Nephron (organoid): Measurements from ENCODE around the gene PACS2.

ENCODE experiments used
- H3K27ac Mint-ChIP-seq, 3 experiments: 2 replicates each; pipeline ENCODE4 v1.8.0; 2020; ENCODE audit warnings: mixed read lengths in 3 of 3, mild to moderate bottlenecking in 2 of 3, moderate library complexity in 1 of 3
- H3K27me3 Mint-ChIP-seq: 2 replicates; pipeline ENCODE4 v1.8.0; 2021; ENCODE audit warnings: low read depth, mild to moderate bottlenecking, moderate library complexity, mixed read lengths
- H3K36me3 Mint-ChIP-seq: 2 replicates; pipeline ENCODE4 v1.8.0; 2020; ENCODE audit warnings: low read depth, mixed read lengths
- H3K4me1 Mint-ChIP-seq: 2 replicates; pipeline ENCODE4 v1.8.0; 2020; ENCODE audit warnings: mixed read lengths
- H3K4me3 Mint-ChIP-seq, 3 experiments: 2 replicates each; pipeline ENCODE4 v1.8.0; 2020; ENCODE audit warnings: mild to moderate bottlenecking in 3 of 3, mixed read lengths in 3 of 3, moderate library complexity in 2 of 3
- H3K9me3 Mint-ChIP-seq: 2 replicates; pipeline ENCODE4 v1.8.0; 2020; ENCODE audit warnings: mixed read lengths
- TF ChIP-seq, protein P1 (sequence below), 3 experiments: fragments of 200-600 bp; sonication (generic); IDR thresholded peaks; one replicate each; pipeline ENCODE4 v1.5.0; 2021; ENCODE audit warnings: antibody characterized with exemption in 3 of 3; ENCODE audit not compliant: unreplicated experiment in 3 of 3

The PACS2 gene

DNA sequence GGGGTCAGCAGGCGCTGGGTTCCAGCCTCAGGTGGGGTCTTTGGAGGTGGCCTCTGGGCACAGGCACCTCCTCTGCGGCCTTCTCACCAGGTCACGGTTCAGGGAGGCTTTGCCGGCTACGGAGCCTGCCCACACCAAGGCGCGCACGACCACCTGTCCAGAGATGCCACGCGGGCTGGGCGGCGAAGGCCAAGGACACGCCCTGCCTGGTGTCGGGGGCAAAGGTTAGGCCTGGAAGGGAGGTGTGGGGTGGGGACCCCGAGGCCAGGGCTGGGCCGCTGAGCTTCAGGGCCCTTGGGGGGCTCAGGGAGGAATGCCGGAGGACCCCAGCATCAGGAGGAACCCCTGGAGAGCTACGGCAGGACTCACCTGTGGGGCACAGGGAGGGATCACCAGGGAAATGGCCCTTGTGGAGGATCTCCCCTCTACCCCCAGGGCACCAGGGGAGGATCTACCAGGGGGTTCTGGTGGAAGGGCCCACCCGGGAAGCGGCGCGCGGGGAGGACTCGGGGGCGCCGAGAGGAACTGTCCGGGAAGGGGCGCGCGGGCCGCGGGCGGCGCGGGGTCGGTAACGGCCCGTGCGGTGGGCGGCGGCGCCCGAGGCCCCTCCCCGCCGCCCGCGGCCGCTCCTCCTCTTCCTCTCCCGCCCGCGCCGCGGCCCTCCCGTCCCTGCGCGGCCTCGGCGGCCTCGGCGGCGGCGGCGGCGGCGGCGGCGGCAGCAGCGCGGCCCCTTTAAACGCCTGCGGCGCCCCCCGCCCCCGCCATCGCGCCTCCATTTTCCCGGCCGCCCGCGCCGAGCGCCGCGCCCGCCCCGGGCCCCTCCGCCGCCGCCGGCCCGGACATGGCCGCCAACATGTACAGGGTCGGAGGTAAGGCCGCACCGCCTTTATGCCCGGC is 104.9 kb downstream of the PACS2 start, which contains the start of gene MTA1:
Gene MTA1, plus strand, starts transcription at position 633 of the 897 bp plus-strand sequence. Its CDS starts 209 bp downstream, at position 842.
- peaks cover 18% of the 10 kb centered on the region for H3K4me1 Mint-ChIP-seq
- H3K9me3 Mint-ChIP-seq, result no peaks in the 10 kb centered on the region
- peak within 1 kb of the TSS; percentile 90 to 92 (median 92) for H3K4me3 Mint-ChIP-seq

DNA sequence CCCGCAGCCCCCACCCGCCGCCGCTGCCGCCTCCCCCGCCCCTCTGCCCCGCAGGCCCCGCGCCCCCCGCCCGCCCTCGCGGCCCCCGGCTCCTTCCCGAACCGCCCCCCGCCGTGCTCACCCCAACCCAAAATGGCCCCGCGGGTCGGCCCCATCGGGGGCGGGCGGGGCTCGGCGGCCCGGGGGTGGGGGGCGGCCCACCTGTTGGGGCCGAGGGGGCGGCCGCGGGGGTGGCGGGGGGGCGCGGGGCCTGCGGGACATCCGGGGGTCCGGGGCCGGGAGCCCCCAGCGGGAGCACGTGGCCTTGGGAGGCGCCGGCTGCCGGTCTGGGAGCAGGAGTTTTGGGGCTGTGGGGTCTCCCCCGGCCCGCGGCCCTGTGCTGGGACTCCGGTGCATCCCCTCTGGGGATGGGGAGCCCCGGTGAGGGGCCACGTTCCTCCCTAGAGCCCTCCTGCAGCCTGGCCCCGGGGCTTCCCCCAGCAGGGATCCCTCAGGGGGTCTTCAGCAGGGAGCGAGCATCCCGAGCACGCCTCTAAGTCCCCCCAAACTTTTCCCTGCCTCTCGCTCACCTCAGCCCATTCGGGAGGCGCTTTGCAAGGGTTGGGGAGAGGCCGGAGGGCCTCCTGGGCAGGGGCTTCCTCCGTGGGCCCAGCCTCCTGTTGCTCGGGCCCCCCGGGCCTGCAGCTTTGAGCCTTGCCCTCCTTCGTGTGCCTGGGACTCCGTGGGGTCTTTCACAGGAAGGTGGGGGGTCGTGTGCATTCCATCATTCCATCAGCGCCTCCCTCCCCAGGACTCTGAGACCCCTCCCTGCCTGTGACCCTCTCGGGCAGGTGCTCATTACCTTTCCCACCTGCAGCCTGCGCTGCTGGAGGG is 105.8 kb downstream of the PACS2 start:
- Mint-ChIP-seq H3K27me3 (peaks cover 3% of the 10 kb centered on the region), H3K4me3 (peak overlapping the region; percentile 90 to 92 (median 92)), H3K27ac (peak overlapping the region; percentile 62 to 86 (median 84)), H3K4me1 (peaks cover 14% of the 10 kb centered on the region), H3K36me3 (peaks cover 3% of the 10 kb centered on the region), H3K9me3 (no peaks in the 10 kb centered on the region)
- TF ChIP-seq, protein P1, sequence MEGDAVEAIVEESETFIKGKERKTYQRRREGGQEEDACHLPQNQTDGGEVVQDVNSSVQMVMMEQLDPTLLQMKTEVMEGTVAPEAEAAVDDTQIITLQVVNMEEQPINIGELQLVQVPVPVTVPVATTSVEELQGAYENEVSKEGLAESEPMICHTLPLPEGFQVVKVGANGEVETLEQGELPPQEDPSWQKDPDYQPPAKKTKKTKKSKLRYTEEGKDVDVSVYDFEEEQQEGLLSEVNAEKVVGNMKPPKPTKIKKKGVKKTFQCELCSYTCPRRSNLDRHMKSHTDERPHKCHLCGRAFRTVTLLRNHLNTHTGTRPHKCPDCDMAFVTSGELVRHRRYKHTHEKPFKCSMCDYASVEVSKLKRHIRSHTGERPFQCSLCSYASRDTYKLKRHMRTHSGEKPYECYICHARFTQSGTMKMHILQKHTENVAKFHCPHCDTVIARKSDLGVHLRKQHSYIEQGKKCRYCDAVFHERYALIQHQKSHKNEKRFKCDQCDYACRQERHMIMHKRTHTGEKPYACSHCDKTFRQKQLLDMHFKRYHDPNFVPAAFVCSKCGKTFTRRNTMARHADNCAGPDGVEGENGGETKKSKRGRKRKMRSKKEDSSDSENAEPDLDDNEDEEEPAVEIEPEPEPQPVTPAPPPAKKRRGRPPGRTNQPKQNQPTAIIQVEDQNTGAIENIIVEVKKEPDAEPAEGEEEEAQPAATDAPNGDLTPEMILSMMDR (IDR thresholded peaks at IDR 0.05; ENCODE audit: unreplicated experiment in 3 of 3), result no peak

More for the DNA sequence above, 104.9 kb downstream of the PACS2 start, which contains the start of gene MTA1:
- peak within 1 kb of the TSS; percentile 65 to 86 (median 85) for H3K27ac Mint-ChIP-seq
- TF ChIP-seq, protein P1 (IDR thresholded peaks at IDR 0.05; ENCODE audit: unreplicated experiment in 3 of 3), result no peak
- H3K27me3 Mint-ChIP-seq, result peaks cover 3% of the 10 kb centered on the region
- H3K36me3 Mint-ChIP-seq, result no peaks in the 10 kb centered on the region

DNA sequence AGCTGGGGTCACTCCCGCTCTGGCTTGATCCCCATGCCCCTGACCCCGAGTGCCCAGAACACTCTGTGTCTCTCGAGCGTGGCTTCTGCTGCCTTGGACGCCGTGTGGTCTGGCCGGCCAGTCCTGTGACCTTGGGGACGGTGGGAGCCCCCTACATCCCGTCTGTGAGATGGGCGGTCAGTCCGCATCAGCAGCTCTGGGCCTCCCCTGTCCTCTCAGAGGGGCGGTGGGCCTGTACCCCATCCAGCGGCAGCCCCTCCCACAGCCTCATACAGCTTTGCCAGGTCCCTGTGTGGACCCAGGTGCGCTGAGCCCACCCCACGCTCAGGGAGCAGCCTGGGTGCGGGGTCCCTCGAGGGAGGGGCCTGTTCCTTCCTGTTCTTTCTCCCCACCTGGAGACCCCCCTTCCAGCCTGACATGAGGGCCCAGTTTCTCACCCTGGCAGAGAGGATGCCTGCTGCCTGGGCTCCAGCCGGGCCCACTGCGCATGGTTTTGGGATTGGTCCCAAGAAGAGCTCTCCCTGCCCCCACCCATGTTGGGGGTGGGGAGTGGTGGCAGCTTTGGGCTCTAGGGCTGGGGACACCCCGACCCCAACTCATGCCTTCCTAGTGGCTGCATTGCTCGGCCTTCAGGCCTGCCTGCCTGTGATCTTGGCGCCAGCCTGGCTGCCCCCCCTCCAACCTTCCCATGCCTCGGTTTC is 106.6 kb downstream of the PACS2 start:
- Mint-ChIP-seq H3K9me3 (no peaks in the 10 kb centered on the region), H3K27me3 (peaks cover 3% of the 10 kb centered on the region)

DNA sequence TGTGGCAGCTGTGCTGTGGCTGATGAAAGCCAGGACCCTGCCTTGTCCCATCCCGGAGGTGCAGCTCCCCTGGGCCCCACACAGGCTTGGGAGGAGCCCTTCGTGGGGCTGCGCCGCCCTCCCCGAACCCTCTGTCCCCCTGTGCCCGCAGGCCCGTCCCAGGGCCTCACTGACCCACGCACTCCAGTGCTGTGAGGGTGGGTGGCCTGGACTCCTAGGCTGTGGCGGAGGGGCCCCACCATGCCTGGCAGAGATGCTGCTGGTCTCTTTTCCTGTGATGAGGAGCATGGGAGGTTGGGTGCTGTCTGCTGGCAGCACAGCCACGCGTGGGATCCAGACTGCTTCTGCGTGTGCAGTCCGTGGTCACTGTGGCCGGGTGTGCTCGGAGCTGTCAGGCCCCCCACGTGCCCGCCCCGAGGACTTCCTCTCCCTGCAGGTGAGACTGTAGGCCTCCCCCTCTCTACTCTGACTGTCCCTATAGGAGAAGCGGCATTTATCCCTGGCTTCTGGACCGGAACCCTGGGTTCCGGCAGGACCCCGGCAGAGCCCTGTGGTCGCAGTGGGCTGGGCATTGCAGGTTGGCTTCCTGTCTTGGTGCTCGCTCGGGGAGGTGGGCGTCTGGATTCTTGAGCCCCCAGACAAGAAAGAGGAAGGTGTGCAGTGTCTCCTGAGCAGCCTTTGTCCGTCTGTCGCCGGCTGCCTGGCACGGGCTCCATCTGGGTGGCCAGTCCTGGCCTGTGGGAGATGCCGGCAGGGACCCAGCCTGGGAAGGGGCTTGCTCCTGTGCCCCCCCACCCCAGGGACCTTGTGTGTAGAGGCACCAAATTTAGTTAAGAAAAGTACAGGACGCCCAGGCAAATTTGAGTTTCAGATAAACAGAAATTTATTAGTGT is 107.4 kb downstream of the PACS2 start:
- TF ChIP-seq, protein P1 (IDR thresholded peaks at IDR 0.05; ENCODE audit: unreplicated experiment in 3 of 3), result no peak
- H3K36me3 Mint-ChIP-seq, result peaks cover 14% of the 10 kb centered on the region
- peak overlapping the region; percentile 39 to 53 (median 44) for H3K27ac Mint-ChIP-seq
- H3K4me3 Mint-ChIP-seq, result peak overlapping the region; percentile 74 to 92 (median 92)
- peaks cover 3% of the 10 kb centered on the region for H3K27me3 Mint-ChIP-seq
- H3K9me3 Mint-ChIP-seq, result peaks cover 2% of the 10 kb centered on the region
- peaks cover 7% of the 10 kb centered on the region for H3K4me1 Mint-ChIP-seq

More for the DNA sequence above, 106.6 kb downstream of the PACS2 start:
- H3K36me3 Mint-ChIP-seq, result peaks cover 7% of the 10 kb centered on the region
- TF ChIP-seq, protein P1 (IDR thresholded peaks at IDR 0.05; ENCODE audit: unreplicated experiment in 3 of 3), result no peak
- H3K4me3 Mint-ChIP-seq, result peak overlapping the region; percentile 90 to 92 (median 92)
- H3K4me1 Mint-ChIP-seq, result peaks cover 12% of the 10 kb centered on the region
- peak overlapping the region; percentile 62 to 86 (median 84) for H3K27ac Mint-ChIP-seq
